Raji (cell line): ENCODE data around the gene LGSN.

Experiments
- POLR2A ChIP-seq: IDR thresholded peaks from 2 replicates; pipeline ENCODE4 v1.6.1; 2011; ENCODE audit warnings: low read depth, low read length, control low read depth; ENCODE audit not compliant: insufficient read depth

The LGSN gene, protein sequence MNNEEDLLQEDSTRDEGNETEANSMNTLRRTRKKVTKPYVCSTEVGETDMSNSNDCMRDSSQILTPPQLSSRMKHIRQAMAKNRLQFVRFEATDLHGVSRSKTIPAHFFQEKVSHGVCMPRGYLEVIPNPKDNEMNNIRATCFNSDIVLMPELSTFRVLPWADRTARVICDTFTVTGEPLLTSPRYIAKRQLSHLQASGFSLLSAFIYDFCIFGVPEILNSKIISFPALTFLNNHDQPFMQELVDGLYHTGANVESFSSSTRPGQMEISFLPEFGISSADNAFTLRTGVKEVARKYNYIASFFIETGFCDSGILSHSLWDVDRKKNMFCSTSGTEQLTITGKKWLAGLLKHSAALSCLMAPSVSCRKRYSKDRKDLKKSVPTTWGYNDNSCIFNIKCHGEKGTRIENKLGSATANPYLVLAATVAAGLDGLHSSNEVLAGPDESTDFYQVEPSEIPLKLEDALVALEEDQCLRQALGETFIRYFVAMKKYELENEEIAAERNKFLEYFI

DNA sequence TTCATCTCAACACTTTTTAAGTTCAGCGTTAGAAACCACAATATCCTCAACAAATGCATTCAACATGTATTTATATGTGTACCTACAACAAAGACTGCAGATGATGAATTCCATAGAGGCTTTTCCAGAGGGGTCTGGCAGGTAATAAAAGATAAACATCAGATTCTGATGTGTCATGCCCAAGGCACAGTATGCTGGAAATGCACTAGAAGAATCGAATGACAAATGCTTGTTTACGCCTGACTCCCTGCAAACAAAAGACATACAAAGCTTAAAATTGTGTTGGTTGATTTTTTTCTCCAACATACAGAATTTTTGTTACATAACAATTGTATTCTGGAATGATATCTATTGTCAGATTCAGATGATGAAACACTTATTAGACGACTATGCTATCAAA, at the start of gene LGSN:
Gene LGSN (minus strand): TSS at position 45 of the 400 bp plus-strand sequence. CDS start 40 bp downstream, at position 5.
- no peak for TF ChIP-seq POLR2A

DNA sequence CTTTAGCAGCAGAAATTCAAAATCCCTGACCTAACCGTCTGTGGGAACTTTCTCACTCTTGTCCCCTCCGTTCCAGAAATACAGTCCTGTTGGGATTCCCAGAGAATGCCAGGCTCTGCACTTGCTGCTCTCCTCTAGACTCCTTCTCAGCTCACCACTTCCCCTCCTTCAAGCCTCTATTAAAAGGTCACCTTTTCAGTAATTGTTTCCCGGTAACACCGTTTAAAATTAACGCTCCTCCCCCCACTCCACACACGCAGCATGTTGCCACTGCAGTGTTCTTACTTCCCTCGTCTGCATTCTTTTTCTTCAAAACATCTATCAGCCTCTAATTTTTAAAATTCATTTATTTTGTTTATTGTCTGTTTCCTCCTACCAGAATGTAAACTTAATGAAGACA, 48.6 kb upstream of the LGSN start:
- TF ChIP-seq POLR2A, result no peak

DNA sequence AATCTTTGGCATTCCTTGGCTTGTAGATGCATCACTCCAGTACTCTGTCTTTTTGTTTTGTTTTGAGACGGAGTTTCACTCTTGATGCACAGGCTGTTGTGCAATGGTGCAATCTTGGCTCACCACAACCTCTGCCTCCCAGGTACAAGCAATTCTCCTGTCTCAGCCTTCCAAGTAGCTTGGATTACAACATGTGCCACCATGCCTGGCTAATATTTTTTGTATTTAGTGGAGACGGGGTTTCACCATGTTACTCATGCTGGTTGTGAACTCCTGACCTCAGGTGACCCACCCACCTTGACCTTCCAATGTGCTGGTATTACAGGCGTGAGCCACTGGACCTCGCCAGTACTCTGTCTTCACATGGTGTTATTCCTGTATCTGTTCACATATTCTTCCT, 35.8 kb upstream of the LGSN start:
- no peak for TF ChIP-seq POLR2A

DNA sequence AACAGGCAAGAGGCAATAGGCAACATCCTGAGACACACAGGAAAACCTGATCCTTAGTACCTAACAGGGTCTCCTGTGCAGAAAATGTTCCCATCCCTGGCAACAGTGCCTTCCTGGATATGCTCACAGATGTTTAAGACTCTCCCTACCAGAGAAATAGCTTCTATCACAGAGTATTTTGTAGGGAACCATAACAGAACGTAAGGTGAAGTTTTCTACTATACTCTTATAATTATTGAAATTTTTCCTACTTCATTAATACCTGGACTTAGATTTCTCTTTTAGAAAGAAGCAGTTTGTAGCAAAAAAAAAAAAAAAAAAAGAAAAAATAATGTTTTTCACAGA, 33.5 kb upstream of the LGSN start:
- no peak for TF ChIP-seq POLR2A

DNA sequence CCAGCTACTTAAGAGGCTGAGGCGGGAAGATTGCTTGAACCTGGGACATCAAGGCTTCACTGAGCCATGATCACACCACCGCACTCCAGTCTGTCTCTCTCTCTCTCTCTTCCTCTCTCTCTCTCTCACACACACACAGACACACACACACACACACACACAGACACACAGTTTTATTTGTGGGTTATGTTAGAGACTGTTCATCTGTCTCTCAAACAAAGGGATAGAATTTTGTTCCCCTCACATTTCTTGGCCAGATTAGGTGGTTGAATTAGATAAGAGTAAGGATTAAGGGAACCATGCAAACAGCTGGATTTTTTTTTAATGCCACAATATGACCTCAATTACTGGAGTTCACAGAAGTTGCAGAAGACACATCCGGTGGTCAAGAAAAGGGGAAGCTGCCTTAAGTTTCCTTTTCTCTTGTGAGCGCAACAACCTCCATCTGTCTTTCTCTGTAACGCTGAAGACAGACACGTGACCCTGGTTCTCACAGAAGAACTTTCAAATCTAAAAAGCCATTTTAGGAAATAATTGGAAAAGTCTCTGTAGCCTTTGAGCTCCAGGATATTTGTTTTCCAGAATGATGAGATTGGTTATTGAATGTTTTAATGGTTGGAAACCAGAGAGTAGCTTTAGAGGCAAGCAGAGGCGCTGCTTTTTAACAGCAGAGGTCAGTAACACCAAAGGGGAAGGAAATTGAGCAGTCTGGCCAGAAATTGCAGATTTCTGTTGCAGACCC, 32.9 kb upstream of the LGSN start:
- TF ChIP-seq POLR2A, result no peak

DNA sequence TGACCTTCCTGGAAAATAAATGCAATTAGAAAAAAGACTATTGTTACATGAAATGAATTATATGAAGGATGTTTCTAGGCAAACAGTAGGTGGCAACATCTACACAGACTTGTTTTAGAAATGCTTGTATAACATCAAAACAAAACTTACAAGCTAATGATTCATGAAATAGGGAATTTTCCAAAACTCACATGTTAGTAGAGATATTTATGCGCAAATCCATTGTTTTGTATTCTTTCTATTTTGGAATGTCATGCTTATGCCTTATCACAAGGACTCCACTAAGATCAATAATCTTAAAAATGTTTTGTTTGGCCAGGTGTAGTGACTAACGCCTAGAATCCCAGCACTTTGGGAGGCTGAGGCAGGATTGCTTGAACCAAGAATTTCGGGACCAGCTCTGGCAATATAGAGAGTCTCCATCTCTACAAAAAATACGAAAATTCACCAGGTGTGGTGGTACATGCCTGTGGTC, 32.3 kb upstream of the LGSN start:
- TF ChIP-seq POLR2A, result no peak

DNA sequence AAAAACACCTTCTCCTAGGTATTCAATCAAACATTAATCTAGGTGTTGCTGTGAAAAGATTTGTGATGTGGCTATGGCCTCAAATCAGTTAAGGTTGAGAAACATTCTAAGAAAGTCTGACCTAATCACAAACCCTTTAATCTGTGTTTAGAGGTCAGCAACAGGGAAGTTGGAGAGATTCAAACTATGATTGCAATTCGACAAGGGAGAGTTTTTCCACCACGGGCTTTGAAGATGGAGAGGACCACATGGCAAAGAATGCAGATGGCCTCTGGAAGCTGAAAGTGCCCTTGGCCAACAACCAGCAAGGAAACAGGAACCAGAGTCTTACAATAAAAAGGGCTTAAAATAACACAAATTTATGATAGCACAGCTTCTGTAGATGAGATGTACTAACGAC, 29.6 kb upstream of the LGSN start:
- TF ChIP-seq POLR2A, result no peak

DNA sequence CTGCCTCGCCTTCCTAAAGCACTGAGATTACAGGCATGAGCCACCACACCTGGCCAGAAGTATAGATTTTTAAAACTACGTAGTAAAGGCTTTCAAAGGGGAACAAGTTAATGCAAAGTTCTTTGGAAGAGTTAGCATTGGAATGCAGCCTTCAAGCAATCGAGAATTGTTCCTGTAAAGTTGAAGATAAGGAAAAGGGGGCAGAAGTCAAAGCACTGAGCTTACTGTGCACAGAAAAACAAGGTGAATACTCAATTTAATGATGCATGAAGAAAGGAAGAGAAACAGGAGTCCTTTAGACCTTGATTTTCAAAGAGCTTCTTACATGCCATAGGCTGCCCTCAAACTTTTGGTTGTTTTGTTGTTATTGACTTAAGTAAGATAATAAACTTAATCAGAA, 29.1 kb upstream of the LGSN start:
- TF ChIP-seq POLR2A, result no peak

DNA sequence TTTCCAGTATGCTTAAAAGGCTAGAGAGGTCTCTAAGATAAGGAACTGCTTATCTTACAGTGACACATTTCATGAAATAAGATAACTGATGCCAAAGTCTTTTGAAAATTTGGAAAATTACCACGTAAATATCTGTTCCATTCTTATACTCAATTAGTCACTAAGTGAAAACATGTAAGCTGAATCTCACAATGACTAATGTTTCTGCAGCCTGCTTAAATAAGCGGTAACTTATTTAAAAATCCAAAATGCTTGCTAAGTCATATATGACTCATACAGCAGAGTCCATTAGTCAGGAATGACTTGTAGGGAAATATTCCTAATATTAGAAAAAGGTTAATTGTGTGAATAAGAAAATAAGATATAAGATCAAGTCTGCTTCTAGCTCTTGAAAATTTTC, 27.8 kb upstream of the LGSN start:
- no peak for TF ChIP-seq POLR2A

DNA sequence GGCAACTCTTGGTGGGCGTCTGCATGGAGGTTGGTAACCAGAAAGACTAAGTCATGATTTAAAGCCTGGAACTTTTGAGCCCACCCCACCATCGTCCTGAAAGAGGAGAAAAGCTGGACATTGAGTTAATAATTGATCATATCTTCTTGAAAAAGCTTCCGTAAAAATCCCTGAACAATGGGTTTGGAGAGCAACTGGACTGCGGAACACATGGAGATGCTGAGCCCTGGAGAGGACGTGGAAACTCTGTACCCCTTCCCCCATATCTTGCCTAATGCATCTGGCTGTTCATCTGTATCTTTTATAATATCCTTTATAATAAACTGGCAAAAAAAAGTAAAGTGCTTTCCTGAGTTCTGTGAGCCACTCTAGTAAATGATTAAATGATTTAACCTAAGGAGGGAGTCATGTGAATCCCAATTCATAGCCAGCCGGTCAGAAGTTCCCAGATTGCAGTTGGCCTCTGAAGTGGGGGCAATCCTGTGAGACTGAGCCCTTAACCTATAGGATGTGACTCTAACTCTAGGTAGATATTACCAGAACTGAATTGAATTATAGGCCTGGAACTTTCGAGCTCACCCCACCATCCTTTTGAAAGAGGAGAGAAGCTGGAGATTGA, 26.5 kb upstream of the LGSN start:
- no peak for TF ChIP-seq POLR2A

DNA sequence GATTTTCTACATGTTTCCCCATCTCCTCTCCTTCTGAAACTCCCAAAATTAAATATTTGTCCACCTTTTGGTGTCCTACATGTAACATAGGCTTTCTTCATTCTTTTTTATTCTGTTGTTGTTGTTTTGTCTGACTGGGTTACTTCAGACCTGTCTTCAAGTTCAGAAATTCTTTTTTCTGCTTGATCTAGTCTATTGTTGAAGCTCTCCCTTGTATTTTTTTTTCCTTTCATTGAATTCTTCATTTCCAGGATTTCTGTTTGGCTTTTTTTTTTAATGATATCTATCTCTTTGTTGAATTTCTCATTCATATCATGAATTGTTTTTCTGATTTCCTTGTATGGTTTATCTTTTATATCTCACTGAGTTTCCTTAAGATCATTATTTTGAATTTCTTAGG, 20.6 kb upstream of the LGSN start:
- TF ChIP-seq POLR2A, result no peak

DNA sequence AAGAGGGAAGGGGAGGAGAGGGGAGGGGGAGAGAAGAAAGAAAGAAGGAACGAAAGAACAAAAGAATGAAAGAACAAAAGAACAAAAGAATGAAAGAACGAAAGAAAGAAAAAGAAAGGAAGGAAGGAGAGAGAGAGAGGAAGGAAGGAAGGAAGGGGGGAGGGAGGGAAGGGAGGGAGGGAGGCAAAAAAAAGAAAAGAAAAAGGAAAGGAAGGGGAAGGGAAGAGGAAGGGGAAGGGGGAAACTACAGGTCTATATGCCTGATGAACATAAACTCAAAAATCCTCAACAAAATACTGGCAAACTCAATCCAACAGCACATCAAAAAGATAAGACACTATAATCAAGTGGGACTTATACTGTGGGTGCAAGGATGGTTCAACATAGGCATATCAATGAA, 13.7 kb upstream of the LGSN start:
- no peak for TF ChIP-seq POLR2A

DNA sequence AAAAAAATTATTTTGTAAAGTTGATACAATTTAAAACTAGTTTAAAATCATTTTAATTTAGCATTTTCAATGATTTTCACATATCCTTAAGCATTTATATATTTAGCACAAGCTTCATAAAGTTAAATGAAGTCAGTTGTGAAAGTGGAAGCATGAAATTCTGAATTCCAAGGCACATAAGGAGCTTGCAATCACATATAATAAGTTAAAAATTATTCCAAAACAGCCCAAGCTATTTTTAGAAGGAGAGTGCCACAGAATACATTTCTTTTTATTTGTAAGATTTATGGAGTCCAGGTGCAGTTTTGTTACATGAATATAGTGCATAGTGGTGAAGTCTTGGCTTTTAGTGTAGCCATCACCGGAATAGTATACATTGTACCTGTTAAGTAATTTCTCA, 3.2 kb upstream of the LGSN start:
- no peak for TF ChIP-seq POLR2A

DNA sequence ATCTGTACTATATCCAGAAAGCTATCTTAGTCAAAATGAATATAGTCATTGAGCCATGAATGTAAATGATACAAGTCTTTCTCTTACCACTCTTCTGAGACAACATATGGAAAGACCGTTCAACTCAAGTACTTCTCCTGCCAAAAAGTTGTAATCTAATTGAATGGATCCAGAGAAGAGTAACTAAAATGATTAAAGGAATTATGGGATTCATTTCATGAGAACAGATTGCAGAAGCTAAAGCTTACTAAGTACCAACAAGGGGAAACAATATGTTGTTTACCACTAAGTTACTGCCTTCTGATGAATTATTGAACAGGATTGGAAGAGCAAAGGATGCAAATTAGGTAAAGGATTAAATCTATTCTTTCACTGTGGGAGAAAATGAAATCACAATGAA, 2.0 kb upstream of the LGSN start:
- no peak for TF ChIP-seq POLR2A

DNA sequence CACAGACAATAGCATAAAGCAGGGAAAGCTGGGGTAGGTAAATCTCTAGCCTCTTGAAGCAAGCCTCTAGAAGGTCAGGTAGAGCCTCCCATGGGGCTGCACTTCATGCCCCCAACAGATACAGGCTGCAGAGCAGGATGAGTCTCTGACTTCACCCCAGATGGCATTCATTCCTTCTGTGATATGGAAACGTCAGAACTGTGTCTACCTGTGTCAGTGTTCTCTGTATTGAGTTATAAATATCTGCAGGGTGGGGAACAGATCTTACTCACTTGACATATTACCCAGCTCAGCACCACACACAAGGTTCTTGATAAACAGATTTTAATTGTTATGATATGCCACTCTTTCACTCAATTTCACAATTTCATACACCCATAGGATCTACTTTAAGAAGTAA, 2.1 kb downstream of the LGSN start:
- TF ChIP-seq POLR2A, result no peak

DNA sequence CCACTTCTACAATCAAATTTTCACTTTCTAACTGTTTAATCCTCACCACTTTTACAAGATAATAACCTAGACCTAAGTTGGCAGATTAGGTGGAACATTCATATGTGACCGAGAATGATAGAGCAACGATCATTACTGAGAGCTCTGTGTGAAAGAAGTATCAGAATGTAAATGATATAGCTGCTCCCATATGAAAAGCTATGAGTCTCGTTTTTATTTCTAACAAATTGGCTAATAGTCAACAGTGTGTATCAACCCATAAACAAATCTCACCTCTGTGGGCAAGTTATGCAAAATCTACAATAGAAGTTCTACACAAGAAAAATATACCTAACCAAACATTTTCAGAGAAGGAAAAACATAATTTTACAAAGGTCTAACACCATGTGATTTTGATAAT, 3.7 kb downstream of the LGSN start:
- no peak for TF ChIP-seq POLR2A

DNA sequence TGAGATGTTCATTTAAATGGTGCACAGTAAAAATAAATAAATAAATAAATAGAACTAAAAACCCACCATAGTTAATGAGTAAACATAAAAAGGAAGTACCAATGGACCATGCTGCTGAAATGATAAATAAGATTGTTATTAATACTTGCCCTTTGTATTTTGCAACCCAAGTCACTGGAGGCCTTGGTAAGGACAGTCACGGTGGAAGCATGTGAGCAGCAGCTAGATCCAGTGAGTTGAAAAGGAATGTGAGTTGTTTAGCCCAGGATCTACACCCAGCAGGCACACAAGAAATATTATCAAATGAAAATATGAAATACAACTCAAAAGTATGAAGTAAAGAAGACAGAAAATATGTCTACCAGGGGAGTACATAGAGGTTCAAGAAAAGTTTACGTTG, 6.7 kb downstream of the LGSN start:
- no peak for TF ChIP-seq POLR2A
